Bone marrow (tissue), 2 donors: ENCODE results near the gene PHIP.

Source experiments
- DNase-seq, 2 donors: peaks; one replicate each; lab custom pipeline; 2025; lab: John Stamatoyannopoulos, UW

The PHIP gene

GRCh38 chr6:79009819-79010218 is 68.2 kb downstream of the PHIP start:
- no peak for DNase-seq

- no peak for DNase-seq
These were observed 72.6 kb downstream of the PHIP start for GRCh38 chr6:79005497-79005896.

- DNase-seq, result no peak
These were observed 73.0 kb downstream of the PHIP start for GRCh38 chr6:79005024-79005423.

- no peak for DNase-seq
These were observed 73.8 kb downstream of the PHIP start for GRCh38 chr6:79004239-79004638.

- DNase-seq, result no peak
These were observed 76.6 kb downstream of the PHIP start for GRCh38 chr6:79001415-79001814.

GRCh38 chr6:78999737-79000136 is 78.3 kb downstream of the PHIP start:
- no peak for DNase-seq

- DNase-seq, result no peak
These were observed 82.1 kb downstream of the PHIP start for GRCh38 chr6:78995946-78996345.

- DNase-seq, result no peak
These were observed 82.7 kb downstream of the PHIP start for GRCh38 chr6:78995346-78995745.

GRCh38 chr6:78993955-78994354 is 84.1 kb downstream of the PHIP start:
- DNase-seq, result no peak

- no peak for DNase-seq
These were observed 88.9 kb downstream of the PHIP start for GRCh38 chr6:78989191-78989590.

- DNase-seq, result no peak
These were observed 91.9 kb downstream of the PHIP start for GRCh38 chr6:78986161-78986560.

GRCh38 chr6:78984225-78984950 is 93.7 kb downstream of the PHIP start:
- DNase-seq, result no peak

GRCh38 chr6:78967191-78967590 is 110.9 kb downstream of the PHIP start:
- DNase-seq, result no peak

GRCh38 chr6:78966542-78966941 is 111.5 kb downstream of the PHIP start:
- DNase-seq, result no peak

- no peak for DNase-seq
These were observed 115.6 kb downstream of the PHIP start for GRCh38 chr6:78962448-78962847.

GRCh38 chr6:78954740-78955139 is 123.3 kb downstream of the PHIP start:
- DNase-seq, result no peak

GRCh38 chr6:78953798-78954197 is 124.3 kb downstream of the PHIP start:
- DNase-seq, result no peak

GRCh38 chr6:78952362-78952761 is 125.7 kb downstream of the PHIP start:
- no peak for DNase-seq

GRCh38 chr6:78948785-78949184 is 129.3 kb downstream of the PHIP start:
- no peak for DNase-seq

GRCh38 chr6:78947962-78948361 is 130.1 kb downstream of the PHIP start:
- DNase-seq, result no peak

- no peak for DNase-seq
These were observed 130.5 kb downstream of the PHIP start for GRCh38 chr6:78947529-78947928.

GRCh38 chr6:78942446-78942845 is 135.6 kb downstream of the PHIP start:
- no peak for DNase-seq

GRCh38 chr6:78936515-78936914 is 141.5 kb downstream of the PHIP start:
- DNase-seq, result no peak

GRCh38 chr6:78935553-78935952 is 142.5 kb downstream of the PHIP start:
- DNase-seq, result no peak
